ENCODE measurements around the gene ADAMTSL1.

DNA sequence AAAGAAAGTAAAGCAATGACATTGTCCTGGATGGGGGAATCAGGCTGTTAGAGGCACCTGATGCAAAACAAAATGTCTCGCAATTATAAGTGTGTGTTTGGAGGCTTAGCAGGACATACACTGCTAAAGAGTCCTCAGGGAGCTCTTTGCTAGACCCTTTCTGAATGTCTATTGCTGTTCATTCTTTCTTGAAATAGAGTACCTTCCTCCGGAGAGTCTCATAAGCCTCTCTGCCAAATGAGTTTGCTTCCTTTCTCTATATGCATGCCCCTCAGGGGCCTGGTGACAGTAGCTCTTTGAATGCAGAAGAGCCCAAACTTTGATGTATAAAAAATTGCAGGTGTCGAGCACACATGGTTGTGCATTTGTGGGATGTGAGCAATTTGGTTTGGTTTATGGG lies 26.4 kb upstream of the ADAMTSL1 start:
- TF ChIP-seq CTCF (IDR thresholded peaks at IDR 0.05): no peak
- TF ChIP-seq POLR2A (IDR thresholded peaks at IDR 0.05): no peak

All from right lobe of liver (tissue), 4 donors.